Ovary (tissue), 9 donors: ENCODE data around the gene TLE7. TPM values are rescaled to one million over a fixed set of nuclear protein-coding genes. Genes with fewer than 3 reads are reported as not detected.
A peak's percentile ranks its signal among the peaks of the same experiment; 100 is the strongest.

Source experiments
- DNase-seq, 5 donors: peaks; one replicate each; pipeline ENCODE4 v3.0.0-alpha.2; 2019 to 2020
- H3K27ac ChIP-seq, 2 donors: fragments of 200-600 bp; one replicate each; pipeline versions ENCODE4 v1.5.1 to v1.8.0; 2019 to 2022
- H3K27me3 ChIP-seq: fragments of 200-600 bp; one replicate; pipeline ENCODE4 v1.8.0; 2022
- H3K36me3 ChIP-seq: fragments of 200-600 bp; sonication (generic); one replicate; pipeline ENCODE4 v1.5.1; 2019
- H3K4me1 ChIP-seq: one replicate; pipeline ENCODE4 v1.8.1; 2013; ENCODE audit warnings: mild to moderate bottlenecking, moderate library complexity; ENCODE audit not compliant: insufficient read depth
- H3K4me3 ChIP-seq: fragments of 200-600 bp; sonication (generic); one replicate; pipeline ENCODE4 v1.5.1; 2017
- H3K9me3 ChIP-seq, 2 donors: fragments of 200-600 bp in 1 of 2; sonication (generic) in 1 of 2; one replicate each; pipeline versions ENCODE4 v1.5.1 to v1.8.1; 2013 to 2019; ENCODE audit warnings: mild to moderate bottlenecking in 1 of 2, moderate library complexity in 1 of 2
- CTCF ChIP-seq, 3 donors: fragments of 450-650 bp in 2 of 3; fragments of 200-600 bp in 1 of 3; IDR thresholded peaks; one replicate each; pipeline versions ENCODE4 v1.5.1 to v1.8.0; 2016 to 2022; ENCODE audit warnings: antibody characterized with exemption in 3 of 3, mild to moderate bottlenecking in 1 of 3
- EP300 ChIP-seq: sonication (generic); formaldehyde crosslinking; IDR thresholded peaks from one replicate; pipeline ENCODE4 v1.6.1; 2017; ENCODE audit warnings: antibody characterized with exemption
- POLR2A ChIP-seq: fragments of 450-650 bp; IDR thresholded peaks from one replicate; pipeline ENCODE4 v1.6.1; 2017; ENCODE audit warnings: antibody characterized with exemption, mild to moderate bottlenecking, moderate library complexity
- WGBS, 3 donors: extraction: QIAGEN DNeasy Blood & Tissue Kit in 1 of 3; methylation state at CpG; one replicate each; pipeline versions ENCODE4 v1.1.5 to v1.1.7; 2013 to 2017; 5-methylcytosine and 5-hydroxymethylcytosine counted together
- intact Hi-C, 4 donors: fragments of 100-400 bp; cut with DNase I; formaldehyde crosslinking; loops; one replicate each; pipeline versions ENCODE4 v1.11.0 to v1.15.1; 2022 to 2023
- polyA plus RNA-seq, 2 donors: library from polyadenylated mRNA; stranded (reverse); fragments of 200-250 nt in 1 of 2; fragments of 350-450 nt in 1 of 2; fragmentation: Illumina TruSeq in 1 of 2; extraction: RNeasy Lipid Tissue Mini Kit (QIAGEN cat#74804) in 1 of 2; gene quantifications; one replicate each; pipeline ENCODE4 v1.2.3, GENCODE V29; 2013 to 2014
- total RNA-seq, 7 donors: library from RNA; depleted of rRNA in 2 of 7; stranded (reverse); fragments of >200 nt in 2 of 7; fragmentation: NEBNext Ultra II Directional in 3 of 7; extraction: Animal tissue kit (Norgen Biotek cat#: 25700) in 3 of 7; gene quantifications; one replicate each; pipeline versions ENCODE4 v1.1.0 to v1.2.4, GENCODE V29; 2016 to 2023
- donor health status: DM: no; HTN: no; CAD: no; lungs with moderate emphysema.
- donor health status: DM: no; HTN: no; CAD: no.
- donor health status: Bipolar disorder and iron deficiency.
- donor health status: DM: yes; HTN: yes; CAD: no.
- donor health status: DM: no; HTN: no; CAD: no.
- donor health status: DM: yes; HTN: yes; CAD: no.

TLE7 gene
- total and polyA plus RNA-seq, 9 donors: 0.10 TPM; not detected in 8

GRCh38 chr16:71464231-71464630 is 22.4 kb upstream of the TLE7 start:
- intact Hi-C loops: no loop called here
- TF ChIP-seq EP300 (no peak), POLR2A (no peak), CTCF (IDR thresholded peaks at IDR 0.05) (no peak)
- H3K27me3 ChIP-seq: no peaks in the 10 kb centered on the region
- H3K4me3 ChIP-seq: no peak overlapping the region
- H3K36me3 ChIP-seq: no peaks in the 10 kb centered on the region
- no peak overlapping the region for H3K27ac ChIP-seq
- H3K9me3 ChIP-seq: no peaks in the 10 kb centered on the region
- peaks cover 4% of the 10 kb centered on the region for H3K4me1 ChIP-seq
- 38 to 73% (median 69%) methylated on average over 1 of the region's 1 CpG for WGBS, 3 donors
- no peak for DNase-seq

GRCh38 chr16:71461686-71462648 is 20.1 kb upstream of the TLE7 start, which contains the start of gene ZNF23:
ZNF23 (minus strand) TSS chr16:71462247; CDS start chr16:71456796, 5,451 bp downstream.
- intact Hi-C loops: loop anchor here in 1 of 4 donors (2.0 kb wide), 1 partner anchor 23 kb away; no protein-coding TSS in a partner anchor
- WGBS, 3 donors: 0% methylated on average over 44 to 52 of the region's 52 CpGs
- DNase-seq: peak; percentile 80 to 92 (median 88)

GRCh38 chr16:71460941-71461340 is 19.1 kb upstream of the TLE7 start:
- intact Hi-C loops: no loop called here
- TF ChIP-seq EP300 (no peak), POLR2A (no peak), CTCF (IDR thresholded peaks at IDR 0.05) (no peak)
- WGBS, 3 donors: 94 to 100% (median 98%) methylated on average over 1 of the region's 1 CpG
- H3K9me3 ChIP-seq: peaks cover 0 to 4% of the 10 kb centered on the region in 2 donors
- H3K36me3 ChIP-seq: no peaks in the 10 kb centered on the region
- H3K4me1 ChIP-seq: peaks cover 4% of the 10 kb centered on the region
- no peaks in the 10 kb centered on the region for H3K27me3 ChIP-seq
- no peak overlapping the region for H3K4me3 ChIP-seq
- no peak for DNase-seq
- no peak overlapping the region for H3K27ac ChIP-seq

More at GRCh38 chr16:71461686-71462648, 20.1 kb upstream of the TLE7 start, which contains the start of gene ZNF23:
- Histone ChIP-seq H3K4me1 (peaks cover 4% of the 10 kb centered on the region), H3K4me3 (peak within 1 kb of the TSS; percentile 88), H3K27me3 (no peaks in the 10 kb centered on the region), H3K9me3 (no peaks in the 10 kb centered on the region), H3K27ac (peak within 1 kb of the TSS; percentile 40 to 80), H3K36me3 (no peaks in the 10 kb centered on the region)
- TF ChIP-seq CTCF (IDR thresholded peaks at IDR 0.05) (peak in 1 of 3 donors; percentile 26), EP300 (no peak), POLR2A (peak; percentile 86)

- Histone ChIP-seq H3K4me1 (peaks cover 4% of the 10 kb centered on the region), H3K9me3 (peaks cover 0 to 4% of the 10 kb centered on the region in 2 donors), H3K27me3 (no peaks in the 10 kb centered on the region), H3K36me3 (no peaks in the 10 kb centered on the region), H3K27ac (no peak overlapping the region), H3K4me3 (no peak overlapping the region)
- no peak for TF ChIP-seq EP300
- TF ChIP-seq CTCF (IDR thresholded peaks at IDR 0.05): no peak
- TF ChIP-seq POLR2A: no peak
- DNase-seq: no peak
- WGBS, 3 donors: 62 to 74% (median 69%) methylated on average over 4 of the region's 4 CpGs
- intact Hi-C loops: no loop called here
Measured at GRCh38 chr16:71460236-71460635, 18.4 kb upstream of the TLE7 start.
